Gastrocnemius medialis (tissue), 4 donors: Measurements from ENCODE around the gene PSMD12.

Source experiments
- CTCF ChIP-seq, 5 experiments: fragments of 450-650 bp in 3 of 5; fragments of 200-600 bp in 2 of 5; sonication (generic) in 2 of 5; IDR thresholded peaks in 4 of 5; conservative IDR thresholded peaks in 1 of 5; 1 replicate in 4 of 5; 2 replicates in 1 of 5; pipeline ENCODE4 v1.5.1; 2016 to 2019; ENCODE audit warnings: antibody characterized with exemption in 5 of 5, mild to moderate bottlenecking in 3 of 5, moderate library complexity in 3 of 5
- POLR2A ChIP-seq, 2 donors: fragments of 450-650 bp; IDR thresholded peaks; one replicate each; pipeline ENCODE4 v1.6.1; 2017; ENCODE audit warnings: antibody characterized with exemption in 2 of 2, mild to moderate bottlenecking in 2 of 2, moderate library complexity in 2 of 2

GRCh38 chr17:67310406-67310805 is 56.0 kb downstream of the PSMD12 start:
- TF ChIP-seq CTCF (IDR thresholded peaks at IDR 0.05 in 4 of 5, conservative IDR thresholded peaks at IDR 0.05 in 1 of 5) (no peak), POLR2A (IDR thresholded peaks at IDR 0.05) (no peak)
